ENCODE data around the gene ABCC11. TPM values are rescaled to one million over a fixed set of nuclear protein-coding genes. Genes with fewer than 3 reads are reported as not detected.

Gene ABCC11
- total RNA-seq, 4 donors from 2014 or later = 0.40 to 0.66 TPM; not detected in 2

- TF ChIP-seq POLR2A (IDR thresholded peaks at IDR 0.05) = no peak
- TF ChIP-seq, protein P1, sequence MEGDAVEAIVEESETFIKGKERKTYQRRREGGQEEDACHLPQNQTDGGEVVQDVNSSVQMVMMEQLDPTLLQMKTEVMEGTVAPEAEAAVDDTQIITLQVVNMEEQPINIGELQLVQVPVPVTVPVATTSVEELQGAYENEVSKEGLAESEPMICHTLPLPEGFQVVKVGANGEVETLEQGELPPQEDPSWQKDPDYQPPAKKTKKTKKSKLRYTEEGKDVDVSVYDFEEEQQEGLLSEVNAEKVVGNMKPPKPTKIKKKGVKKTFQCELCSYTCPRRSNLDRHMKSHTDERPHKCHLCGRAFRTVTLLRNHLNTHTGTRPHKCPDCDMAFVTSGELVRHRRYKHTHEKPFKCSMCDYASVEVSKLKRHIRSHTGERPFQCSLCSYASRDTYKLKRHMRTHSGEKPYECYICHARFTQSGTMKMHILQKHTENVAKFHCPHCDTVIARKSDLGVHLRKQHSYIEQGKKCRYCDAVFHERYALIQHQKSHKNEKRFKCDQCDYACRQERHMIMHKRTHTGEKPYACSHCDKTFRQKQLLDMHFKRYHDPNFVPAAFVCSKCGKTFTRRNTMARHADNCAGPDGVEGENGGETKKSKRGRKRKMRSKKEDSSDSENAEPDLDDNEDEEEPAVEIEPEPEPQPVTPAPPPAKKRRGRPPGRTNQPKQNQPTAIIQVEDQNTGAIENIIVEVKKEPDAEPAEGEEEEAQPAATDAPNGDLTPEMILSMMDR (IDR thresholded peaks at IDR 0.05) = no peak
- H3K4me3 ChIP-seq = no peak overlapping the region
- no peak for DNase-seq
Measured at GRCh38 chr16:48158296-48158695, 89.0 kb downstream of the ABCC11 start.

DNA sequence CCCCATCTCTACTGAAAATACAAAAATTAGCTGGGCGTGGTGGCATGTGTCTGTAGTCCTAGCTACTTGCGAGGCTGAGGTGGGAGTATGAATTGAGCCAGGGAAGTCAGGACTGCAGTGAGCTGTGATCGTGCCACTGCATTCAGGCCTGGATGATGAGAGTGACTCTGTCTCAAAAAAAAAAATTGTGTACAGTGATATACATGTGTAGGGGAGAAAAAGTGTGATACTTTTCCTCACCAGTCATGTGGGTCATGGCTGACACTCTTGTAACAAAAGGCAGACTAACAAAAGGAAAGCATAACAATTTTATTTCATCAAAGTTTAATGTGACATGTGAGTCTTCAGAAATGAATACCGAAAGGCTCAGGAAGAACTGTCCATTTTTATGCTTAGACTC lies 89.5 kb downstream of the ABCC11 start:
- Histone ChIP-seq H3K4me3 (no peak overlapping the region), H3K27ac (no peak overlapping the region), H3K27me3 (no peaks in the 10 kb centered on the region), H3K4me1 (no peaks in the 10 kb centered on the region), H3K9me3 (no peaks in the 10 kb centered on the region), H3K36me3 (no peaks in the 10 kb centered on the region)
- no peak for DNase-seq
- TF ChIP-seq, protein P1 (IDR thresholded peaks at IDR 0.05) = no peak
- TF ChIP-seq POLR2A (IDR thresholded peaks at IDR 0.05) = no peak

More at GRCh38 chr16:48158296-48158695, 89.0 kb downstream of the ABCC11 start:
- no peaks in the 10 kb centered on the region for H3K27me3 ChIP-seq
- no peaks in the 10 kb centered on the region for H3K4me1 ChIP-seq
- no peaks in the 10 kb centered on the region for H3K9me3 ChIP-seq
- H3K27ac ChIP-seq = no peak overlapping the region
- H3K36me3 ChIP-seq = no peaks in the 10 kb centered on the region

GRCh38 chr16:48157302-48157701 lies 90.0 kb downstream of the ABCC11 start:
- no peak overlapping the region for H3K27ac ChIP-seq
- no peaks in the 10 kb centered on the region for H3K9me3 ChIP-seq
- H3K27me3 ChIP-seq = no peaks in the 10 kb centered on the region
- H3K36me3 ChIP-seq = no peaks in the 10 kb centered on the region
- H3K4me1 ChIP-seq = no peaks in the 10 kb centered on the region
- no peak for TF ChIP-seq POLR2A (IDR thresholded peaks at IDR 0.05)
- TF ChIP-seq, protein P1 (IDR thresholded peaks at IDR 0.05) = no peak
- no peak for DNase-seq
- H3K4me3 ChIP-seq = no peak overlapping the region

GRCh38 chr16:48156790-48157209 lies 90.5 kb downstream of the ABCC11 start:
- Histone ChIP-seq H3K27me3 (no peaks in the 10 kb centered on the region), H3K4me1 (no peaks in the 10 kb centered on the region), H3K9me3 (no peaks in the 10 kb centered on the region), H3K27ac (no peak overlapping the region), H3K4me3 (no peak overlapping the region), H3K36me3 (no peaks in the 10 kb centered on the region)
- peak; percentile 77 to 89 (median 87) for DNase-seq
- no peak for TF ChIP-seq POLR2A (IDR thresholded peaks at IDR 0.05)
- TF ChIP-seq, protein P1 (IDR thresholded peaks at IDR 0.05) = peak; percentile 44 to 93 (median 73)

GRCh38 chr16:48155926-48156789 lies 91.2 kb downstream of the ABCC11 start, which contains the start of gene ABCC12:
Gene ABCC12 (minus strand): TSS chr16:48155993. CDS start chr16:48146424, 9,569 bp downstream.
- H3K27ac ChIP-seq = no peak within 1 kb of the TSS
- no peak within 1 kb of the TSS for H3K4me3 ChIP-seq
- DNase-seq = no peak
- H3K9me3 ChIP-seq = no peaks in the 10 kb centered on the region
- no peaks in the 10 kb centered on the region for H3K27me3 ChIP-seq
- H3K36me3 ChIP-seq = no peaks in the 10 kb centered on the region
- no peaks in the 10 kb centered on the region for H3K4me1 ChIP-seq
- TF ChIP-seq, protein P1 (IDR thresholded peaks at IDR 0.05) = no peak
- no peak for TF ChIP-seq POLR2A (IDR thresholded peaks at IDR 0.05)

Data from Peyer's patch (tissue), 4 donors.